ENCODE data around the gene DUSP1.

Gene DUSP1

GRCh38 chr5:172732201-172732865 lies 38.7 kb downstream of the DUSP1 start:
- TF ChIP-seq, protein P1, sequence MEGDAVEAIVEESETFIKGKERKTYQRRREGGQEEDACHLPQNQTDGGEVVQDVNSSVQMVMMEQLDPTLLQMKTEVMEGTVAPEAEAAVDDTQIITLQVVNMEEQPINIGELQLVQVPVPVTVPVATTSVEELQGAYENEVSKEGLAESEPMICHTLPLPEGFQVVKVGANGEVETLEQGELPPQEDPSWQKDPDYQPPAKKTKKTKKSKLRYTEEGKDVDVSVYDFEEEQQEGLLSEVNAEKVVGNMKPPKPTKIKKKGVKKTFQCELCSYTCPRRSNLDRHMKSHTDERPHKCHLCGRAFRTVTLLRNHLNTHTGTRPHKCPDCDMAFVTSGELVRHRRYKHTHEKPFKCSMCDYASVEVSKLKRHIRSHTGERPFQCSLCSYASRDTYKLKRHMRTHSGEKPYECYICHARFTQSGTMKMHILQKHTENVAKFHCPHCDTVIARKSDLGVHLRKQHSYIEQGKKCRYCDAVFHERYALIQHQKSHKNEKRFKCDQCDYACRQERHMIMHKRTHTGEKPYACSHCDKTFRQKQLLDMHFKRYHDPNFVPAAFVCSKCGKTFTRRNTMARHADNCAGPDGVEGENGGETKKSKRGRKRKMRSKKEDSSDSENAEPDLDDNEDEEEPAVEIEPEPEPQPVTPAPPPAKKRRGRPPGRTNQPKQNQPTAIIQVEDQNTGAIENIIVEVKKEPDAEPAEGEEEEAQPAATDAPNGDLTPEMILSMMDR (IDR thresholded peaks at IDR 0.05; ENCODE audit: insufficient read depth, low read length, missing control alignments), result no peak
- ChIA-PET POLR2A (interaction anchor here (1.0 to 2.9 kb wide), 8 partner anchors 12 to 227 kb away, joined by 3 to 58 read pairs (median 5); partner anchors contain the start of genes DUSP1 and RPL26L1), CTCF (interaction anchor here (0.8 to 4.0 kb wide), 13 partner anchors 8 to 207 kb away, joined by 3 to 39 read pairs (median 6); no protein-coding TSS in a partner anchor)
- DNase-seq (ENCODE audit: low read depth, low spot score), result no peak
- H3K4me3 ChIP-seq (ENCODE audit: low read depth, low read length), result no peak overlapping the region

GRCh38 chr5:172731680-172732074 lies 39.3 kb downstream of the DUSP1 start:
- H3K4me3 ChIP-seq (ENCODE audit: low read depth, low read length), result no peak overlapping the region
- DNase-seq (ENCODE audit: low read depth, low spot score), result no peak
- ChIA-PET CTCF (interaction anchor here (1.0 to 4.0 kb wide), 7 partner anchors 9 to 201 kb away, joined by 3 to 39 read pairs (median 4); no protein-coding TSS in a partner anchor), POLR2A (interaction anchor here (2.9 kb wide), 1 partner anchor 38 kb away, joined by 58 read pairs; the partner anchor contains the start of gene DUSP1)
- TF ChIP-seq, protein P1 (IDR thresholded peaks at IDR 0.05; ENCODE audit: insufficient read depth, low read length, missing control alignments), result no peak

DNA sequence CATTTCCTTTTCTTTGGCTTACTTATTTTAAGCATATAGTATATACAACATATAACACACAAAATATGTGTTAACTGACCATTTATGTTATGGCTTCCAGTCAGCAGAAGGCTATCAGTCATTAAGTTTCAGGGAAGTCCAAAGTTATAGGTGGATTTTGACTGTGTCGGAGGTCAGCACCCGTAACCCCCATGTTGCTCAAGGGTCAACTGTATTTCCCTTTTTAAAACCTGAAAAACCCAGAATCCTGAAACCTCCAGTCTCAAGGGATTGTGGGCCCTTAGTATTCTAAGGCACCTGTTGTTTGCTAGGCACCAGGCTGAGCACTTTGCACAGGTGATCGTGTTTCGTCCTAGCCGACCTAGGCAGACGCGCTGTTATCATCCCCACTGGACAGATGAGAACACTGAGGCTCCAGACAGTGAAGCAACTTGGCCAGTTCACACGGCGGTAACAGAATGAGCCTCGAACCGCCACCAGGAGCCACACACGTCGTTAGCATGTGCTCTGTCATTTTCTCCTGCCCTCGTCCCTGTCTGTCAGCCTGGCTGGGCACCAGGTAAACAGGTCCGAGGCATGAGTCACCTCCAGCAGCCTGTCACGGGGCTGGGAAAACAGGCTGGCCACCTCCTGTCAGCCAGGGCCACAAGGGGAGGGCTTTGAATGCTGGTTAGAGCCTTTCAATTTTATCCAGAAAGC lies 39.9 kb downstream of the DUSP1 start:
- H3K4me3 ChIP-seq (ENCODE audit: low read depth, low read length), result no peak overlapping the region
- POLR2A ChIA-PET, result interaction anchor here (2.9 kb wide), 1 partner anchor 39 kb away, joined by 58 read pairs; the partner anchor contains the start of gene DUSP1
- TF ChIP-seq, protein P1 (IDR thresholded peaks at IDR 0.05; ENCODE audit: insufficient read depth, low read length, missing control alignments), result no peak
- CTCF ChIA-PET, result interaction anchor here (1.2 to 4.0 kb wide), 7 partner anchors 14 to 200 kb away, joined by 4 to 39 read pairs (median 8); no protein-coding TSS in a partner anchor
- no peak for DNase-seq (ENCODE audit: low read depth, low spot score)

- ChIA-PET POLR2A (no interaction called here), CTCF (interaction anchor here (1.3 to 2.5 kb wide), 3 partner anchors 13 to 201 kb away, joined by 4 to 11 read pairs (median 8); no protein-coding TSS in a partner anchor)
- DNase-seq (ENCODE audit: low read depth, low spot score), result no peak
- TF ChIP-seq, protein P1 (IDR thresholded peaks at IDR 0.05; ENCODE audit: insufficient read depth, low read length, missing control alignments), result no peak
- H3K4me3 ChIP-seq (ENCODE audit: low read depth, low read length), result no peak overlapping the region
These were observed 40.8 kb downstream of the DUSP1 start for GRCh38 chr5:172730222-172730621.

DNA sequence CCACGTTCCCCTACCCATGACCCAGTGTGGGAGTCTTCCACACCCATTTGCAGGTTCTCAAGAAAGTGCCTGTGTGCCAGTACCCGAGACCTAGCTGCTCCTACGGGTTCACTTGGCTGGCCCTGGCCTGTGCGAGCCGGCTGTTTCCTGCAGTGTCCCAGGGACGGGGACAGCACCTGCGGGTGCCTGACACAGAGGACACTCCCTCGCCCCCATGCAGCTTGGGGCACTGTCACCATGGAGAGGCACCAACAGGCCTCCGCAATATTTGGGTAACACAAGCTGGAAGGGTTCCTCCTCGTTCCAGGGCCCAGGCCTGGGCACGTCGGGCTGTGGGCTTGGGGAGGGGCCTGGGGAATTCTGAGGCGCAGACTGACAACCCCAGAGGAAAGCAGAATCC lies 41.4 kb downstream of the DUSP1 start:
- no peak for DNase-seq (ENCODE audit: low read depth, low spot score)
- CTCF ChIA-PET, result interaction anchor here (0.9 to 2.5 kb wide), 5 partner anchors 13 to 203 kb away, joined by 3 to 11 read pairs (median 6); no protein-coding TSS in a partner anchor
- TF ChIP-seq, protein P1 (IDR thresholded peaks at IDR 0.05; ENCODE audit: insufficient read depth, low read length, missing control alignments), result no peak
- POLR2A ChIA-PET, result no interaction called here
- no peak overlapping the region for H3K4me3 ChIP-seq (ENCODE audit: low read depth, low read length)
